ENCODE data around the gene LENEP.

DNA sequence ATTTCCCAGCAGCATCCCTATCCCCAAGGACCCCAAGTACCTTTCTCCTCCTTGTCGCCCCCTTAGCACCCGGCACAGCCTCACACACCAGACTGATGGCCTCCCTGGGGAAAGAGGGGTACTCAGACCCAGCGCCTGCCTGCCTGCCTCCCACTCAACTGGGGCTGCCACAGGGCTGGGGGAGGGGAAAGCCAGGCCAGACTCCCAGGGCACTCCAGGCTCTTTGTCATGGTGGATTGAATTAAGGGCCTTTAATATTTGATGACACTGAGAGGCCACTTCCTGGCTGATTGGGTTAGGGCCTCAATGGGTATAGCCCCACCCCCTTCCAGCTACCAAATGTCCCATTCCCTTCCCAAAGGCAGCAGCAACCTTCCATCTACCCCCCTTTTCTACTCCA is 24.7 kb upstream of the LENEP start:
- TF ChIP-seq, protein P1, sequence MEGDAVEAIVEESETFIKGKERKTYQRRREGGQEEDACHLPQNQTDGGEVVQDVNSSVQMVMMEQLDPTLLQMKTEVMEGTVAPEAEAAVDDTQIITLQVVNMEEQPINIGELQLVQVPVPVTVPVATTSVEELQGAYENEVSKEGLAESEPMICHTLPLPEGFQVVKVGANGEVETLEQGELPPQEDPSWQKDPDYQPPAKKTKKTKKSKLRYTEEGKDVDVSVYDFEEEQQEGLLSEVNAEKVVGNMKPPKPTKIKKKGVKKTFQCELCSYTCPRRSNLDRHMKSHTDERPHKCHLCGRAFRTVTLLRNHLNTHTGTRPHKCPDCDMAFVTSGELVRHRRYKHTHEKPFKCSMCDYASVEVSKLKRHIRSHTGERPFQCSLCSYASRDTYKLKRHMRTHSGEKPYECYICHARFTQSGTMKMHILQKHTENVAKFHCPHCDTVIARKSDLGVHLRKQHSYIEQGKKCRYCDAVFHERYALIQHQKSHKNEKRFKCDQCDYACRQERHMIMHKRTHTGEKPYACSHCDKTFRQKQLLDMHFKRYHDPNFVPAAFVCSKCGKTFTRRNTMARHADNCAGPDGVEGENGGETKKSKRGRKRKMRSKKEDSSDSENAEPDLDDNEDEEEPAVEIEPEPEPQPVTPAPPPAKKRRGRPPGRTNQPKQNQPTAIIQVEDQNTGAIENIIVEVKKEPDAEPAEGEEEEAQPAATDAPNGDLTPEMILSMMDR (conservative IDR thresholded peaks at IDR 0.05) = no peak
- TF ChIP-seq ZFX (IDR thresholded peaks at IDR 0.05) = no peak

Data from C4-2B (cell line).